VCaP (cell line): ENCODE results near the gene GSTM1.
A peak's percentile ranks its signal among the peaks of the same experiment; 100 is the strongest.

Experiments
- H3K27ac ChIP-seq: fragments of 450-650 bp; 2 replicates; pipeline ENCODE4 v1.5.1; 2017
- TF ChIP-seq, protein P1 (sequence below): fragments of 450-650 bp; conservative IDR thresholded peaks from 2 replicates; pipeline ENCODE4 v1.5.1; 2017; ENCODE audit warnings: mild to moderate bottlenecking, moderate library complexity

GSTM1 gene

GRCh38 chr1:109687641-109688499 is at the start of gene GSTM1:
Gene GSTM1, plus strand, starts transcription at chr1:109687817. Its CDS starts 57 bp downstream, at chr1:109687874.
- TF ChIP-seq, protein P1, sequence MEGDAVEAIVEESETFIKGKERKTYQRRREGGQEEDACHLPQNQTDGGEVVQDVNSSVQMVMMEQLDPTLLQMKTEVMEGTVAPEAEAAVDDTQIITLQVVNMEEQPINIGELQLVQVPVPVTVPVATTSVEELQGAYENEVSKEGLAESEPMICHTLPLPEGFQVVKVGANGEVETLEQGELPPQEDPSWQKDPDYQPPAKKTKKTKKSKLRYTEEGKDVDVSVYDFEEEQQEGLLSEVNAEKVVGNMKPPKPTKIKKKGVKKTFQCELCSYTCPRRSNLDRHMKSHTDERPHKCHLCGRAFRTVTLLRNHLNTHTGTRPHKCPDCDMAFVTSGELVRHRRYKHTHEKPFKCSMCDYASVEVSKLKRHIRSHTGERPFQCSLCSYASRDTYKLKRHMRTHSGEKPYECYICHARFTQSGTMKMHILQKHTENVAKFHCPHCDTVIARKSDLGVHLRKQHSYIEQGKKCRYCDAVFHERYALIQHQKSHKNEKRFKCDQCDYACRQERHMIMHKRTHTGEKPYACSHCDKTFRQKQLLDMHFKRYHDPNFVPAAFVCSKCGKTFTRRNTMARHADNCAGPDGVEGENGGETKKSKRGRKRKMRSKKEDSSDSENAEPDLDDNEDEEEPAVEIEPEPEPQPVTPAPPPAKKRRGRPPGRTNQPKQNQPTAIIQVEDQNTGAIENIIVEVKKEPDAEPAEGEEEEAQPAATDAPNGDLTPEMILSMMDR: no peak
- no peak within 1 kb of the TSS for H3K27ac ChIP-seq

- TF ChIP-seq, protein P1: no peak
- H3K27ac ChIP-seq: no peak overlapping the region
These were observed 48.4 kb upstream of the GSTM1 start for GRCh38 chr1:109639063-109639840.

GRCh38 chr1:109639841-109640184 is 47.8 kb upstream of the GSTM1 start:
- H3K27ac ChIP-seq: no peak overlapping the region
- TF ChIP-seq, protein P1: no peak

DNA sequence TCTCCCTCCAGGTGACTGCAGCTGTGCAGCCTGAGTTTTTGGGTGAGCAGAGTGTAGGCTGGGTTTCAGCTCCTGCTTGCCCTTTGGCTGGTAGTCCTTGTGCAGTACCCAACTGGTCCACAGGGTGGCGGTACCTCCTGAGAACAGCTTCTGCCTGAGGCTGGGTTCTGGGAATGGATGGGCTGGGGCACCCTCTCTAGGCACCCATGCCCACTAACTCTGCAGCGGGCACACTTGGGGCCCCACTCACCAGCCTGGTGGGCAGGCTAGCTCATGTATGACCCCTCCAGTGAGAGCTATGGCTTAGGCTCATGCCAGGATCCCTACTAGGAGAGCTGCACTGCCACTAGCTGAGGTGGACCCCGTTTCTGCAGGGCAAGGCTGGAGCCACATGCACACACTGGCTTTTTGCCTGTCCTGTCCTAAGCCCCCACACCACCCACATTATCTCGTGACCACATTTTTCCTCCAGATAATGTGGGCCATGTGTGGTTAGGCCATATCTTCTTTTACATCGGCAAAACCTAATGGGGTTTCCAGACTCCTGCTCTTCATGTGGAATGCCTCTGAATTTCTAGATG is 47.2 kb upstream of the GSTM1 start:
- TF ChIP-seq, protein P1: peak; percentile 90
- no peak overlapping the region for H3K27ac ChIP-seq

- H3K27ac ChIP-seq: no peak overlapping the region
- TF ChIP-seq, protein P1: no peak
These were observed 46.4 kb upstream of the GSTM1 start for GRCh38 chr1:109641078-109641740.

DNA sequence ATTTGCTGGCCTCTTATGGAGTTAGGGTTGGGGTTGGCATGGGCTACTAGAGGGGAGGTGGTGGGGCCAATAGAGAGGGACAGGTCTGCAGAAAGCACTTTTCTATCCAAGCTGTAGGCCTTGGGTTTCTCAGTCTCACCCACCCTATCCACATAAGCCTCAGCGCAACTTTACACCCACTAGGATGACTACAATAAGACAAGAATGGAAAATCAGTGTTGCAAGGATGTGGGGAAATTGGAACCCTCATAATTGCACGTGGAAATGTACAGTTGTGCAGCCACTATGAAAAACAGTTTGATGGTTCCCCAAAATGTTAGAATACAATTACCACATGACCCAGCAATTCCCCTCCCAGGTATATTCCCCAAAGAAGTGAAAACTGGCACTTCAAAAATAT is 45.8 kb upstream of the GSTM1 start:
- TF ChIP-seq, protein P1: no peak
- H3K27ac ChIP-seq: no peak overlapping the region

DNA sequence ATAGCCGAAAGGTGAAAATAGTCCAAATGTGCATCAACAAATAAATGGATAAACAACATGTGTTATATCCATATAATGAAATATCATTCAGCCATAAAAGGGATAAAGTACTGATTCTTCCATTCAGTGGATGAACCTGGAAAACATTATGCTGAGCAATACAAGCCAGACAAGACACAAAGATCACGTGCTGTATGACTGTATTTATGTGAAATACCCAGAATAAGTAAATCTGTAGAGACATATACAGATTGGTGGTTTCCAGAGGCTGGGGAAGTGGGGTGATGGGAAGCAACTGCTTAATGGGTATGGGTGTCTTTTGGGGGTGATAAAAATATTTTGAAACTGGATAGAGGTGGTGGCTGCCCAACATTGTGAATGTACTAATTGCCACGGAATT is 45.0 kb upstream of the GSTM1 start:
- TF ChIP-seq, protein P1: no peak
- no peak overlapping the region for H3K27ac ChIP-seq
